NCI-H446 treated with DMSO at 0.1 percent for 48 hours (cell line): ENCODE data around the gene AAMP.

Experiments used
- DNase-seq: peaks from one replicate; lab custom pipeline; 2025; lab: John Stamatoyannopoulos, UW

The AAMP gene

GRCh38 chr2:218259099-218259961, 10.6 kb downstream of the AAMP start:
- no peak for DNase-seq

GRCh38 chr2:218257390-218257981, 12.5 kb downstream of the AAMP start:
- no peak for DNase-seq

DNA sequence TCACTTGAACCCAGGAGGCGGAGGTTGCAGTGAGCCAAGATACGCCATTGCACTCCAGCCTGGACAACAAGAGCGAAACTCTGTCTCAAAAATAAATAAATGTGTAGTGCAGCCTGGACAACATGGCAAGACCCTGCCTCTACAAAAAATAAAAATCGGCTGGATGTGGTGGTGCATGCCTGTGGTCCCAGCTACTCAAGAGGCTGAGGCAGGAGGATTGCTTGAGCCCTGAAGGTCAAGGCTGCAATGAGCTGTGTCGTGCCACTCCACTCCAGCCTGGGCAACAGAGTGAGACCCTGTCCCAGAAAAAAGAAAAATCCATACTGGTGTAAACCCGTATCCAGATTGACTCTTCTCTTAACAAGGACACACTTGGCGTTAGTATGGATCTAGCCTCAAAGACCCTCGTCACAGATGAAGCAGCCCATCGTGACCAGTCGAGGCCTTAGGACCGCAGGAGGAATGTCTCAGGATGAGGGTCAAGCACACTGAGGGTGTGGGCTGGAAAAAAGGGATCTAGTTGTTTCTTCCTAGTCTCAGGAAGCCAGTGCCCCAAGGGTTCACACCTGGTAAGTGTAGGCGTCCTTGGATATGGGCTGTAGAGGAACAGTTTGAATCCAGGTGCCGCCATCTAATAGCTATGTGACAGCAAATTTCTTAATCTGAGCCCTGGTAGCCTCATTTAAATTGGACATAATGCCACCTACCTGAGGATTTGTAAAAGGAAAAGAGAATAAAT, 13.2 kb downstream of the AAMP start:
- no peak for DNase-seq

- DNase-seq = no peak
These were observed 14.5 kb downstream of the AAMP start for GRCh38 chr2:218255446-218255845.

- DNase-seq = no peak
These were observed 16.7 kb downstream of the AAMP start for GRCh38 chr2:218253232-218253625.

DNA sequence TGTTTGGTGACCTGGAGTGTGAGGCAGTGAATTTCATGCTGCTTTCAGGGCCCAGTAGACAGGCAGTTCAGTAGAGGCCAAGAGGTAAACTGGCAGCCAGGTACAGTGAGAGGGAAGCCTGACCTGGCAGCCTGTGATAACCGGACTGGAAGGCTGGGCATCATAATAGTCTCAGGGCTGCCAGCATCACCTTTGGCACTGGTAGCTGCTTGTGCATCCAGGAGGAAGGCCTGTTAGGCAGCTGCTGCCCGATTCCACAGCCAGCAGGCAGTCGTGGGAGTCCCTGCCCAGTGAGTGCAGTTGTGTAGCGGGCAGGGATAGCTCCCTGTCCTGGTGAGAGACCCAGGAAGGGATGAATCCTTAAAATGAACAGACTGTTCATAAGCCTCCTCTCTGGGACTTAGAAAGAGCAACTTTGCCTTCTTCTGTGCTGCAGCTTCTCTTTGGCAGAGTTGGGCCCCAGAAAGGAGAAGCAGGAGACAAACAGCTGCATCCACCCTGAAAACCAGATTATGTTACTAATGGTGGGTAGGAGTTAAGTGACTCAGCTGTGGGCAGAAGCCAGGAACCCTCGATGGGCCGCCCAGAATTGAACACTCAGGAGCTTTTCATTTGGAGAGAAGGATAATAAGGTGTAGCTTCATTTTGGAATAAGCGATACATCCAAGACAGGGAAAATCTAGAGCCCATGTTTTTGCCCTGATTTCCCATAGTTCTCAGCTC, 17.3 kb downstream of the AAMP start:
- DNase-seq = no peak

DNA sequence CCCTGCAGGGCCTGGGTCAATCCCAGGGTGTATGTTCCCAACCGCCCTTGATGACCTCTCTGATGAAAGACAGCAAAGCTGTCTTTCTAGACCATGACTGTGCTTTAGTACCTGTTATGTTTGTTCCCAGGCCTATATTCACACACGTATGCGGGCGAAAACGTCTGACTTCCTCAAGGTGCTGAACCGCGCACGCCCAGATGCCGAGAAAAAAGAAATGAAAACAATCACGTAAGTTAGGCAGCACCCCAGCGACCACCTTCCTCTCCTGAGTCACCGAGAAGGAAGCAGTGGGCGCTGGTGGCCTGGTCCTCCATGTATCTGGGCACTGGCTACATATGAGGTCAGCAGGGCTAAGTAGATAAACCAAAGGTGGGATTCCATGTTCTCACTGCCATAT, 20.2 kb downstream of the AAMP start:
- no peak for DNase-seq

- DNase-seq = no peak
These were observed 24.7 kb downstream of the AAMP start for GRCh38 chr2:218245214-218245613.

GRCh38 chr2:218244665-218245064, 25.3 kb downstream of the AAMP start:
- DNase-seq = no peak

DNA sequence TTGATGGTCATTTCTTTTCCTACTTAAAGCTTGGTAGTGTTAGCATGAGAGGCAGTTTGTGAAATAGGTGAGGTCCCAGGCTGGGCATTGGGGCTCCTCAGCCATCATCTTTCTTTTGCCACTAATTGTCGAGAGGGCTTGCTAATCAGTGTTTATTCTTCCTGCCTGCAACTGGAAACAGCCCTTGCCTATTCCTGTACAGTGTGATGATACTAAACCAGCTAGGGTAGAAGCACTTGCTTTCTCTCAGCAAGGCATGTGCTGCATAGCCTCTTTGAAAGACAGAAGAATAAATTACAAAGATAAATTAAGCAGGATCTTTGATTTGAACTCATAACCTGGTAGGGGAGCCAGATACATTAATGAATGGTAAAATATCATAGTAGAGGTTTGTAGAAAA, 25.7 kb downstream of the AAMP start:
- no peak for DNase-seq

DNA sequence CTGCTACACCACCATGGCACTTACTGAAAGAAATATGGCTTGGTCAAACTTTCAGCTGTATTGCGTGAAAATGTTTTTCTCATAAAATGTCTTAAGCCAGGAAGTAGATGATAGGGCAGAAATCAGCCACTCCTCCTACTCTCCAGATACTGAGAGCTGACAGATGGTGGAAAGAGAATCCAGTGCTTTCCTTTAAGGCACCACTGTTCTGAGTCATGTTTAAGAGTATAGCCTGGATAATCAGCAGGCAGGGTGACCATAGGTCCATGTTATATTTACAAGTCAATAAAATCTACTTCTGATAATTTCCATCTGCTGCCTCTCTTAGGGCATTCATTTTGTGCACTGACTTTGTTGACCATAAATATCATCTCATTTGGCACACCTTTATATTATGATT, 31.1 kb downstream of the AAMP start:
- no peak for DNase-seq

DNA sequence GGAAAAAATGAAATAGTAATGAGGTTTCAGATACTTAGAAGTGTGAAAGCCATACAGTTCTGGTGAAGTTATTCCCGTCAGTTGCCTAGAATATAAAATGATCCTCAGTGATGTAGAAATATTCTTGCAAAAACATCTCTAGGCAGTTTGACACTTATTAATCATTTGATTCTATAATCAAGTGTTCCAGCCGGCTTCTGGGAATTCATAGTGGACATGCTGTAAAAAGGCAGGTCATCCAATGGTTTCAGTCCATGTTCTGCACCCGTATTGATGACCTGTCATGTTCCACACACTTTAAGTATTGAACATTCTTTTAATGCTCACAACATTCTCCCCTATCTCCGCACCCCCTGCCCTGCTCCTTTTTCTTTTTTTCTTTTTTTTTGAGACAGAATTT, 33.1 kb downstream of the AAMP start:
- DNase-seq = no peak

DNA sequence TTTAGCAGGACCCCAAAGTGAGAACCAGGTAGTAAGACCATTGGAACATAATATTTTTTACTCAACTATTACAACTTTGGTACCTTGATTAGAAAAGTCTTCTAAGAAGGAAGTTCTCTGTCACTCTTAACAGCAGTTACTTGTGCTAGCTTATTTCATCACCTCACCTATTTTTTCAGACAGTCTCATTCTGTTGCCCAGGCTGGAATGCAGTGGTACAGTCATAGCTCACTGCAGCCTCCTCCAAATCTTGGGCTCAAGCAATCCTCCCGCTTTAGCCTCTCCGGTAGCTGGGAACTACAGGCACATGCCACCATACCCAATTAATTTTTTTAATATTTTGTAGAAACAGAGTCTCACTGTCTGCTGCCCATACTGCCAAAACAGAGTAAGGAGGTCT, 34.9 kb downstream of the AAMP start:
- DNase-seq = no peak

DNA sequence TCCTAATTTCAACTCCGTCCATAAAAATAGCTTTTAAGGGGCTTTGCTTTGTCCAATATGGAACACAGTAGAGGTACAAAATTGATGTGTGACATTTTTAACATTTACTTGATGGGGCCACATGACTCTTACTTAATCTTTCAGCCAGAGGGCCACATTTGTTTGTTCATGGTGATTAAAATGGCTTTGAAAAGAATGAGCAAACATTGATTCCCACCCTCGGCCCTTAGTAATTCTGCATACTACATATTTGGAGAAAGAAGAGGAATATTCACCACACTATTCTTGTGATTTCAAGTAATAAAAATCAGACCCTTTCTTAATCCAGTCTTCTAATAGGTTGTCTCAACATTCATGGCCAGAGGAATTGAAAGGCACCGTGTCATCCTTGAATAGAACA, 35.4 kb downstream of the AAMP start:
- DNase-seq = no peak

GRCh38 chr2:218233543-218233942, 36.4 kb downstream of the AAMP start:
- DNase-seq = no peak

GRCh38 chr2:218230882-218231281, 39.1 kb downstream of the AAMP start:
- DNase-seq = no peak

GRCh38 chr2:218229851-218230250, 40.1 kb downstream of the AAMP start:
- DNase-seq = no peak

DNA sequence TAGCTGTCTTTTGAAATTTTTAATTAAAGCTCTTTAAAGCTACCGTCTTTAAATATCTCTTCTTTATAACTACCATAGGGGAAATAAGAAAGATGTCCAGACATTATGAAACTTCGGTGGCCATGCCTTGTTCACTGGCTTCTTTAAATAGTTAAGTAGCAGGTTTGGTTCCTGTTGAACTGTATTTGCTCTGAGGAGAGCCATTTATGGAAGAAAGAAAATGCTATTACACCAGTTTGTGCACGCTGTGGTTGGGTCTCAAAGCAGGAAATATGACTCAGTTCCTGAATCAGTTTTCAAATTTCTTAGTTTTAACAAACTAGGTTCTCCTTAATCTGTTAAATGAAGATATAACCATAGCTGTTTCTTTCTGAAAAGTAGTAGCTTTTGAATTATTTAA, 40.7 kb downstream of the AAMP start:
- DNase-seq = no peak

GRCh38 chr2:218228366-218229090, 41.4 kb downstream of the AAMP start:
- DNase-seq = no peak

GRCh38 chr2:218226903-218227302, 43.0 kb downstream of the AAMP start:
- DNase-seq = no peak

DNA sequence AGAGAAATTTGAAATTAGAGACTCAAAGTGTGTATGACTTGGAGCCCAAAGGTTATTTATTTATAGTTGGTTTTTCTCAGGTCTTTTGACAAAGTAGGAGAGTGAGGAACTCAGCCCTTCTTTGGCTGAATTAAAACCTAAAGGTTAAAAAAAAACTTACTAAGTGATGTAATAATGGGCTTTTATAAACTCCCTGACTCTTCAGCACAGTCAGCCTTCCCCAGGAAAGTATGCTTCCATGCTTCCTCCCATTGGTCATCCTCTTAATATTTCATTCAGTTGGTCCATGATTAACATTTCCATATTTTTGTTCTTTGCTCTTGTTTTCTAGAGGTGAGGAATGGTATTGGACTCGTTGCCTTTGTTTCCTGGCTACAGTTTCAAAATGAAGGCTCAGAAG, 45.8 kb downstream of the AAMP start:
- no peak for DNase-seq

DNA sequence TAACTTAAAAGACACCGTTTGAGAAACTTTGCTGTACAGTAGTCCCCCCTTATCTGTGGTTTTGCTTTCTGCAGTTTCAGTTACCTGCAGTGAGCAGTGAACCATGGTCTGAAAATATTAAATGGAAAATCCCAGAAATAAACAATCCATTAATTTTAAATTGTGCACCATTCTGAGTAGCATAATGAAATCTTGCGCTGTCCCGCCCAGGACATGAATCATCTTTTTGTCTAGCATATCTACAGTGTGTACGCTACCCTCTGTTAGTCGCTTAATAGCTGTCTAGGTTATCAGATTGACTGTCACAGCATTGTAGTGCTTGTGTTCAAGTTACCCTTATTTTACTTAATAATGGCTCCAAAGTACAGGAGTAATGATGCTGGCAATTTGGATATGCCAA, 46.9 kb downstream of the AAMP start:
- DNase-seq = no peak
